GF-D8 (cell line): ENCODE data around the gene HLCS.

Experiments
- DNase-seq: peaks from one replicate; lab custom pipeline; 2025; lab: John Stamatoyannopoulos, UW

HLCS gene

DNA sequence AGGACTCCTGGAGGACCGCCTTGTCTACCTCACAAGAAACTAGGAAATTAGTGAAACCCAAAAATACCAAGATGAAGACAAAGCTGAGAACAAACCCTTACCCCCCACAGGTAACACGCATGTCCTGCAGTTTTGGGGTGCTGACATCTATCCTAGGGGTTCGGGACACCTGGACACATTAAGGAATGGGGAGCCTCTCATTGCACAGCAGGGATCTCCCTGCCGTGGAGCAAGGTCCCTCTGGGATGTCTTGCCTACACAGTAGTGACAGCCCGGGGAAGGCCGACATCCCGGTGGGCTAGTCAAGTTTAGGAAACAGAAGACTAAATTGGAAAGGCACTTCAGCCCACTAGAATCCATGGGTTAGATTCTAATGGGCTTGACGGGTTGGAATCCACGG is 223.0 kb downstream of the HLCS start:
- DNase-seq = no peak

DNA sequence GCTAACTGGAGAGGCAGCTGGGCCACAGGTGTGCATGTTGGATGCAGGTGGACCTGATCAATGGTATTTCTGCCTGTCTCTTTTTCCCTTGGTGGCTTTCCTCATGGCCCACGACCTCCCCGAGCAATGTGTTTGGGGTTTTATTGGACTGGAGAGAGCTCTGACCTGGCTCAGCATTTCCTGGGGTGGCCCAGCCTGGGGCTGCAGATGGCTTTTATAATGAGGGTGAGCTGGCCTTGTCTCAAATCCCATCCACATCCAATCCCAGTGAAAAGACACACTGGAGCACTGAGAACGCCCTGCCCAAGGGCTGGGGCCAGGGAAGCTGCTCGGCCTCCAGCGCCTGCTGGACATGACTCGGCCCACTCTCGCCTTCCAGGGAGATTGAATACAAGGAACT is 223.5 kb downstream of the HLCS start:
- no peak for DNase-seq

DNA sequence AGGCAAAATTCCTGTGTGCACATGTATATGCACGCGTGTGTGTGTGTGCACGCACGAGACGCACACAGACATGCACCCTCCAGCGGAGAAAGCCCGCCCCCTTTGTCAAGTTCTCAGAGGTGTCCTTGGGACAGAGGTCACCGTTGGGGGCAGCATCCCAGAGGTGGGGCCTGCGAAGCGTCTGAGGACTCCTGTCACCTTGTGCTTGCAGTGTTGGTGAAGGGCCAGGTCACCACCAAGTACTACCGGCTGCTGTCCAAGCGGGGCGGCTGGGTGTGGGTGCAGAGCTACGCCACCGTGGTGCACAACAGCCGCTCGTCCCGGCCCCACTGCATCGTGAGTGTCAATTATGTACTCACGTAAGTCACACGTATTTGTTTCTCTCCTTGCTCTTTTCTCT is 225.0 kb downstream of the HLCS start:
- no peak for DNase-seq

DNA sequence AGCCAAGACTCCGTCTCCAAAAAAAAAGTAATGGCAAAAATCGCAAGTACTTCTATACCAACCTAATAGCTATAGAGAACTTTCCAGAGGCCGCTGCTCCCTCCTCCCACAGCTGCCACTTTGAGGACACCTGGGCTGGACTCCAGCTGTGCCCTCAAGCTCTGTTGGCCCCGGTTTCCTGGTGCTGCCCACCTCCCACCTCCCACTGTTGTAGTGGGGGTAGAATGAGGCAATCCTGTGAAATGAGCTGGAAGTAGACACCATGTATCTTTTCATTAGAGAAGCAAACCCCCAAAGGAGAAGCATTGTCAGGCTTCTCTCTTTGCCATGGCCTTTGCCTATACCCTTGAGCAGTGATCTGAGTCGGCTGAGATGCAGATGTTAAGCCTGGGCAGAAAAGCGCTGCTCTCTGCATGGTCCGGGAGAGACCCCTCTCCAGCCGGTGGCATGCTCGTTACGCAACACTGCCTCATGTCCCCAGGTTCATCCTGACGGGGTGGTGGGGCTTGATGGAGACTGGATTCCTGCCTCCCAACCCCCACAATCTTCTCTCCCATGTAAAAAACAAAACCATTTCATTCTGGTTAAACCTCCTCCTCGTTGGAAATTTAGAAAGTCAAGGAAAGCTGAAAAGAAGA is 227.9 kb downstream of the HLCS start:
- DNase-seq = no peak

DNA sequence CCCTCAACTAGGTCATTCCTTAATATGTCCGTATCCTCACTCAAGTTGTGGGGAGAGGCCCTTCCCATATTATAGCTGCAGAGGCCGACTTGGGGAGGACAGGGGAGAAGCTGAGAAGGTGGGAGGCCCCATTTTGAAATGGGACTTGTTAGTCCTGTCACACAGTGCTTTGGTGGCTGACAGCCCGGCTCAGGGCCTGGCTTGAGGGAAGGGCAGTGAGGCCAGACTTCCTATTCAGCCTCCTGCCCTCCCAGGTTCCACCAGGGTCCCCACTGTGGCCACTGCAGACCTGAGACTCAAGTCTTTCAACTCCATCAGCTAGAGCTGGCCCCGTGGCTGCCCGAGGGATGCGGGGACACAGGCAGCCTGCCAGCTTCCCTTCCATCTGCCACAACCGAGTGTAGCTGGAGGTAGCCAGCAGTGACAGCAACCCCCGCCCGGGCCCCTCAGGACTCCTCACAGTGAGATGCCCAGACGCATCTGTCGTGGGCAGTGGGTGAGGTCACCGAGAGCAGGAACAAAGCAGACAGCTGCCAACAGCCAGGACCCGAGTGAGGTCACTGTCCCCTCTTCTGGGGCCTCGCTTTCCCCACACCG is 230.6 kb downstream of the HLCS start:
- DNase-seq = no peak

DNA sequence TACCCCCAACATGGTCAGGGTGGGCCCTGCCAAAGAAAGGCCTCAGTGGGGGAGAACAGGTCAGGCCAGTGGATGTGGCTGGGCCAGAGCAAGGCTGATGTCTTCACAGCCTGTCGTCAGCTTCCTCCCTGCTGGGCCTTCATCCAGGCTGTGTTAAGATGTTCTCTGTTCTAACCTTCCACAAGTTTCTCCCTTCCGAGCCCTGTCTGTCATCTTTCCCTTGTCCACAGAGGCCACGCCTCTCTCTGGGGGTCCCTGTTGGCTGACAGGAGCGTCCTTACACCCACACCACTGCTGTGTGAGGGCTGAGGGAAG is 231.3 kb downstream of the HLCS start:
- DNase-seq = no peak

DNA sequence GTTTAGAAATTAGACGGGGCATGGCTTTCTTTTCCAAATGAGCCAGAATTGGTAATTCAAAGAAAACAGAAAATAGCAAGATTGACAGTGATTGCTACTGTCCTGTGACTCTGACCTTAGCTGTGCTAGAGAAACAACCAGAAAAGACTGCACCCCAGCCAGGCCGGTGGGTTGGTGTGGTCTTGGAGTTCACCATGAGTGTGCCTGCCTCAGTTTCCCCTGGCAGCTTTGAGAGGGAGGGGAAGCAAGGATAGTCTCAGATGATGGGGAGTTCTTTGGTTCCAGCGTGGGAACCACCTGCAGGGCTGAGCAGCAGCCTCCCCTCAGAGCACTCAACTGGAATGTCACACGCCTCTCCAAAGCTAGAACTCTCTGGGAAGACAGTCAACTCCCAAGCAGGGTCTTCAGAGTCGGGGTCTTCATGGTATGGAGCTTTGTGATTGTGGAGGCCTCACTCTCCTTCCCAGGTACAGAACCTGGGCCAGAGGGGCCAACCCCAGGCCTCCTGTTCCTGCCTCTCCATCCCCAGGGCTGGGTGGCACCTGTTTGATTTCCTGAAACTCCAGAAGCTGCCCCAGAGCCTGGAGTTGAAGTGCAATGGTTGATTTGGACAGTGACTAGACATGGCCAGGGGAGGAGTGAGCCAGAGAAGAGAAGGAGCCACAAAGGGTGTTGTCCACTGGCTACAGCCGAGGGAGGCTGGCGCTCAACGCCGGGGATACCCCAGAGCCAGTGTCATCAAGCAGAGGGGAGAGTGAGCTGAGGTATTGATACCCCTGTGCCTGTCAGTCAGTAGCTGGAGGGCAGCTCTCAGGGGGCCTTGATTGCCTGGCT is 231.9 kb downstream of the HLCS start:
- DNase-seq = no peak

DNA sequence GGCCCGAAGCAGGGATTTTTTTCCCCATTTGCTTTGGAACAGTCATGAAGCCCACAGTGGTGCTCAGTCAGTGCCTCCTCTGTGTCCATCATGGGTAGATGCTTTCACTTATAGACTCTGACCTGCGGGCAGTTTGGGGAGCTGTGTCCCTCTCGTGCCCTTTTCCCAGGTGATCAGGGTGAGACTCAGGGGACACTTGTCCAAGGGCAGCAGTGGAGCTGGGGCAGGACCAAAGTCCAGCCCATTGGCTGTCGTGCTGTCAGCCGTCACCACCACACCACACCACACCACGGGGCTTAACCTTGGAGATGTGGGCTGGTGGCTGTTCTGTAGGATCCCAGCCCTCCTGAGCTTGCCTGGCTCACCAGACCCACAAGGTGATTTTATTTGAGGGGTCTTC is 232.6 kb downstream of the HLCS start:
- DNase-seq = no peak

DNA sequence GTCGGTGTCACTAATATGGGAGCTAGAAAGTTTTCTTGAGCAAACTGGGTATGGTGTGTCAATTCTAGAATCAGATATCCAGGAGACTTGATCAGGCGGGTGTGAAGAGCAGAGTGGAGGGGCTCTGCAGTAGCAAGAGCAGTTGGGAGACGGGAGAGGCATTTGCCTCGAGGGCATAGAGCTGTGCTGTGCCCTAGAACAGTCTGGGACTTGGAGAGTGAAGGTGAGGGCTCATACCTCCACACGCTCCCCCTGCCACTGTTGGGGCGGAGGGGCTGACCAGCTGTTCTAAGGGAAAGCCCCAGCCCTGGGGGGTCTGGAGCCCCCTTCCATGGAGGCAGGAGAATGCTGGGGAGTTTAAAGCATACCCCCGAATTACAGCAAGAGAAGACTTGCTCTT is 233.7 kb downstream of the HLCS start:
- DNase-seq = no peak

DNA sequence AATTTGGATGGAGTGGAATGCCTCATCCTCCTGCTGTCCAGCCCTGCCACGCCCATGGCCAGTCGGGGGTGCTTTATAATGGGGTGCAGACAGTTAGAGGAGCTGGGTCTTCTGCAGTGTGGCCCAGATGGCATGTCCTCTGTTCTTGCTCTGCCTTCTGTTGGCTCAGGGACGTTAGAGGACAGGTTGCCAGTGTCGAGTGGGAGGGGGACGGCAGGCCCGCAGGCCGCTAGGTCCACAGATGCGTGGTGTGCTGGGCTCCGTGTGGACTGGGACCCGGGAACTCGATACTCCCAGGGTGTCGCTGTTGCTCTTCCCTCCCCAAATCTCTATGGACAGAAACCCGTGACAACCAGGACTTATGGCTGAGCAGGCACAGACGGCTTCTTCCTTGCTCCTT is 234.3 kb downstream of the HLCS start:
- DNase-seq = no peak

DNA sequence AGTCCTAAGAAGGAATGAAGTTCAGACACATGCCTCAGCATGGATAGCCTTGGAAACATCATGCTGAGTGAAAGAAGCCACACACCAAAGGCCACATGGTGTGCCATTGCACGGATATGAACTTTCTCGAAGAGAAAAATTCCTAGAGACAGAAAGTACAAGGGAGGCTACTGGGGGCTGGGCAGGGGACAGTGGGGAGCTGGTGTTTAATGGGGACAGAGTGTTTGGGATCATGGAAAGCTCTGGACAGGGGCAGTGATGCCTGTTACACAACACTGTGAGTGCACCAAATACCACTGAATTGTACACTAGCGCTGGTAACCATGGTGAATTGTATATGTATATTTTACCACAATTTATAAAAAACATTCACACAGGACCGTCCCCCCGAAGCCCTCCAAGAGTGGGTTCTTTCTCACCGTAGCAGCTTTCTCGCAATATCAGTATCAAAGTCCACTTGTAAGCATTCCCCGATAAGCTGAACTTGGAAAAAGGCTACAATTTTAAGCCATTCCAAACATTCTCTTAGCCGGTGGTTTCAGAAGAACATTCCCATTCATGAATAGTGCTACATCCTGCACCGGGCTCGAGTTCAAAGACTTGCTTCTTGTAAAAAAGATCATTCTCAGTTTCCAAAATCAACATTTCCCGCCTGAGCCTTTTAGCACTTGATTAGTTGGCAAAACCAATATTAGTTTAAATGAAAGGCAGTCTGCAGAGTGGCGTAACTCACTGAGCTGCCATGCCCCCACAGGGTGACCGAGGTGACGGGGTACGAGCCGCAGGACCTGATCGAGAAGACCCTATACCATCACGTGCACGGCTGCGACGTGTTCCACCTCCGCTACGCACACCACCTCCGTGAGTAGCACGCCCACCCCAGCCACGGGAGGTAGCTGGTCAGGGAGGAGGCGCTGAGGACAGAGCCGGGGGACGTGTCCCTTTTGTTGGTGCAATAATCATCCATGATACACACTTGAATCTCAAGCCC is 235.9 kb downstream of the HLCS start:
- no peak for DNase-seq

DNA sequence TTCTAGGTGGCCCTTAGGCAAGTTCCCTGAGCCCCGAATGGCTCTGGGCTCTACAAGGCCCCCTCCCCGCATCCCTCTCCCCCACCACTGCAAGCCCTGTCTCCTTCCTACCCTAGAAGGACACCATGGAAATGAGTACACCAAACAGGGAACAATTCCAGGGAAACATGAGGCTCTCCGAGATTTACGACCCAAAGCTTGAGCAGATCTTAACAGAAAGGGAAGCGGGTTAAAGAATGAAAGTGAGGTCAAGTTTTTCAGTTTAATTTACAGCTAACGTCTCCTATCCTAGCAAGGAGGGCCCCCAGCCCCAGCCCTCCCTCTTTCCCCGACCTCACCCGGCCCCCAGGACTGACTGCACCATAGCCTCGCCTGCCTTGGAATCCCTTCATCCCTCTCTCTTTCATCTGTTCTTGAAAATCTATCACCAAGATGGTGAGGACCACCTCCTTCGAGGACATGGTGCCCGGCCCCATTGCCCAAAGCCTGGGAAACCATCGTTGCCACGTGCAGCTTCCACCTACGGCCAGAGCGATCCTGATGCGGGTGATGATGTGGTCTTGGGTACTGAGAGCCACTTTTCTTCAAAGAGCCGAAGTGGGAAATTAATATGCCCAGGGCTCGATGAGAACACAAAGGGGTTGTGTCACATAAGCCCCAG is 237.0 kb downstream of the HLCS start:
- DNase-seq = no peak

DNA sequence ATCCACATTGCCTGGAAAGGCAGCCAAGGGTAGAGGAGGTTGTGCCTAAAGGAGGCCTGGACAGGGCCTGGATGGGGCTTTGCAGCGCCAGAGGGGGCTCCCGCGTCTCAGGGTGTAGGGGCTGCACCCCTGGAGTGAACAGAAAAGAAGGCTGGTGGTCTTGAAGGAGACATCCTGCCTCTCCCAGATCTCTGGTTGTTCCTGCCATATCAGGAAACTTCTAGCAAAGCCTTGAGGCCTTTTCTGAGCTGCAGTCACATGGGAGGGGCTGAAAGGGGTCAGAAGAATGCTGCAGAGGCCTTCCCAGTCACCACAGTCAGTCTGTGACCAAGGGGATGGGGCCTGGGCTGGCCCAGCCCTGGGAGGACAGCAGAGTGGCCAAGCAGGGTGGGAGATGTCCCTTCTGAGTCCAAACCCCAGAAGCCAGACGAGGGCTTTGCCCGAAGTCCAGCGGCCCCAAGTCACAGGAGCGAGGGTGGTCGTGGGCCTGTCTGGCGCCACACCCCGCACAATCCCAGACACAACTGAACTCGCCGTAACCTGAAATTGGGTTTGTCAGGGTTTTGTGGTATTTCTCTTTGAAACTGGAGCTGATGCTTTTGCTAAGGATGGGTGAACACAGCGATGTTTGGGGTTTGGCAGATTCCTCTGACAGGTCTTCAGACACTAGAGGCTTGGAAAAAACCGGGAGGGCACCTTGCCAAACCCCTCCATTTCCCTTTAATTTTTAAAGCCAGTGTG is 237.9 kb downstream of the HLCS start:
- no peak for DNase-seq

DNA sequence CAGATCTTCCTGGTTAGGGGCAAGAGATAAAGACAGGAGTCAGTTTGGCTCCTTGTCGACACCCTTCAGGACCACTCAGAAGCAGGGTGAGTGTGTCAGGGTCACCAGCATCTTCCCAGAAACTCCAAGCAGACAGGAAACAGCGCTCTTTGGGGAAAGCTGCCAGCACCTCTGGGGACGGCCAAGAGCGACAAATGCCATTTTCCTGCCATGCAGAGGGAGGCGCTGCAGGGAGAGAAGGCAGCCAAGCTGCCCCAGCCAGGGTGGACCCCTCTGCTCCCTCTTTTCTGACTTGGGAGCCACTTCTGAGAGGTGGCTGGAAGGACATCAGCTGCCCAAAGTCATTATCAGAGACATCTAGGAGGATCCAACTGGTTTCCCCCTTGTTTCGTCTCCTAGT is 238.6 kb downstream of the HLCS start:
- no peak for DNase-seq

DNA sequence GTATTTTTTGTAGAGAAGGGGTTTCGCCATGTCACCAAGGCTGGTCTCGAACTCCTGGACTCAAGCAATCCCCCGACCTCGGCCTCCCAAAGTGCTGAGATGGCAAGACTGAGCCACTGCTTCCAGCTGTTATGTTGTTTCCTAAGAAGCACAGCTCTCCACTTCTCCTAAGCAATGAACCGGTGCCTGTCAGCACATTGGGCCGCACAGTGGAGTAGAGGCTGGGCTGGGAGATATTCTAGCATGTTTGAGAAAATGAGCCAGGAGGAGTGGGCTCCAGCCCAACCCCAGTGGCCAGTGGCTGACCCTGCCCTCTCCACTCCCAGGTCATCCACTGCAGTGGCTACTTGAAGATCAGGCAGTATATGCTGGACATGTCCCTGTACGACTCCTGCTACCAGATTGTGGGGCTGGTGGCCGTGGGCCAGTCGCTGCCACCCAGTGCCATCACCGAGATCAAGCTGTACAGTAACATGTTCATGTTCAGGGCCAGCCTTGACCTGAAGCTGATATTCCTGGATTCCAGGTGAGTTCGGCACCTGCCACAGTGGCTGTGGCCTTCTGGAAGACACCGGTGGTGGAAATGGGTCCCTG is 240.6 kb downstream of the HLCS start:
- DNase-seq = no peak

DNA sequence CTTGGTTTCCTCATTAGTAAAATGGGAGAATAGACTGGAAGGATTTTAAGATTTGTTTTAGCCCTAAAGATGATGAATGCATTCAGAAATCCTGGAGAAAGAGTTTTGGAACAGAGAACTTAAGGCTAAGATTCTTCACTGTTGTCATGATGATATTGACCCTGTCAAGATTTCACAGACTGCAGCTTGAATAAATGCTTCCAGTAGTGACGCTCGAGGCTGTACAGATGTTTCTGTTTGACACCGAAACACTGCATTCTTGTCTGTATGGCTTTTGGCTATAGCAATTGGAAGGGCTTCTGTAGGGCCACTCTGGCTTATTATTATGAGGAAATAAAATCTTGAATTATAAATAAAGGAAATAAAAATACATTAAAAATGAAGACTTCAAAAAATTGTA is 241.8 kb downstream of the HLCS start:
- no peak for DNase-seq

DNA sequence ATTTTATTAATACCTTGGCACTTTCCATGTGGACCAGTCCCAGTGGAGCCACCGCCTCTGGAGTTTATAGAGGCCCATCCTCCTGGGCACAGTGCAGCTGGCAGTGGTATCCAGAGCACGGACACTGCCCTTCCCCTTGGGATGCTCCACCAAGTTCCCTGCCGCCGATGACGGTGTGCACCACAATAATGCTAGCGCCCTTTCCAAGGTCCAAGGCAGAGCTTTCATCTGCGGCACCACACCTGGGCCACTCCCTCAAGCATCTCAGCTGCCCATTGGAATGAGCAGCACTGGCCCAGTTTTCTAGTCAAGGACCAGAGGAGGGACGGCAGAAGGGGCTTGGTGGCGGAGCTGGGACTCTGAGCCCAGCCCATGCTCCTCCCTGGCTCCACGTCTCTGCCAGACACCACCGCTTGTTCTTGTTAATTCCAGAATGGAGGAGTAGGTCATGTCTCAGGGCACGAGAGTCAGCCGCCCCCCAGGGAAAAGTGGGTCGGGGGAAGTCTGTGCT is 243.0 kb downstream of the HLCS start:
- DNase-seq = no peak

DNA sequence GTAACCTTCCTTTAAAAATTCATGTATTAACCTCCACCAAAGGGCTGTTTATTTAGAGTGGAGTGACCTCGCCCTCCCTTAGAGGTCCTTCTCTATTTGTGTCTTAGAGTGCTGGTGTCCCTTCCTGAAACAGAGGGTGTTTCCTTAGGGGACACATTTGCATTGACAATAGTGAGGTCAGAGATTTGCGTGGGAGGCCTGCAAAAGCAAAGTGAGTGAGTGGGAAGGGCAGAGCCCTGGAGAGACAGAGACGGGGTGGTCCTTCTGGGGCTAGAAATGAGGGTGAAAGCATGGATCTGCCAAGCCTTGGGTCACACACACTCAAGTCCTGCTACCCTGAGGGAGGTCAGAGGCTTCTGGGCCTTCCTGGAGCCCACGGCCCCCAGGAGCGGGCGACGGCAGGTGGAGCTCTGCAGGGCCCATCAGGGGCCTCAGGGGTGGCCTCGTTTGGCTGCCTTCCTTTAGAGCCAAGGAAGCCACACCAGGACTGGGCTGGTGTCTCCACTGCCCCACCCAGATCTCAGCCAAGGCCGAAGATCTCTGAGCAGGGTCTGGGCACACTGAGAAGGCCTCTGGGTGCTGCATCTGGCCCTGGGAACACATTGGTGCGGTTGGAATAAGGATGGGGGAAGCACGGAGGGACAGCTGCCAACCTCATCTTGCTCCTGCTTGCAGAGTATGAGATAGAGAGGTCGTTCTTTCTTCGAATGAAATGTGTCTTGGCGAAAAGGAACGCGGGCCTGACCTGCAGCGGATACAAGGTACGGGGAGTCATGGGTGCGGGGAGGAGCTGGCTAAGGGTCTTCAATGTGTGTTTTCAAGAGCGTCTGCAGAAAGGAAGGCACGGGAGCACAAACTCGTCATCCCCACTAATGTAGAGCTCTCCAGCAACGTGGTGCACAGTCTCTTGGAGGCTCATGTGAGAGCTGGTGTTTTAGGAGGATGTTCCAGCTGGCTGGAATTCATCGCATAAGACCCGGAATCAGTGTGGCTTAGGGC is 243.8 kb downstream of the HLCS start:
- no peak for DNase-seq

DNA sequence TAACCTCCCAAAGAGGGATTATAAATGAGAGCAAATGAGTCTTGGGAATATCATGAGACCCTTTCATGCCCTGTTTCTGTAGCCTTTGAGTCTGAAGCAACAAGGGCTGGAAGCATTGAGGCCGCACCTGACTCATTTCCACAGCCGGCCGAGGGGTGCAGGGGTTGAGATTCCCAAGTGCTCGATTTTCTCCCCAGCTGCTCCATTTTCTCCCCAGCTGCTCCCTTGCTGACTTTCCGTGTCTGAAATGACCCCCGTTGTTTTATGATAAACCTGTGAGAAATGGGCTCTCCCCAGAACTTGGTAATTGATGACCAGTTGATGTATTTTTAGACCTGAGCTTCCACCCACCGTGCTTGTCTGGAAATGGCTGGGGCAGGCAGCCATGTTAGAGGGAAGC is 244.7 kb downstream of the HLCS start:
- DNase-seq = no peak
